HUES6 (cell line): Measurements from ENCODE around the gene RAP1GAP2.

Source experiments
- H3K27ac ChIP-seq: 2 replicates; pipeline ENCODE4 v1.7.0; 2013; ENCODE audit warnings: low read depth, mild to moderate bottlenecking, low read length, inconsistent platforms
- H3K27me3 ChIP-seq: 2 replicates; pipeline ENCODE4 v1.6.1; 2013; ENCODE audit warnings: low read length; ENCODE audit not compliant: control insufficient read depth, insufficient read depth
- H3K36me3 ChIP-seq: 2 replicates; pipeline ENCODE4 v1.6.1; 2013; ENCODE audit warnings: low read length; ENCODE audit not compliant: control insufficient read depth, insufficient read depth
- H3K4me1 ChIP-seq: 2 replicates; pipeline ENCODE4 v1.6.1; 2013; ENCODE audit warnings: low read length; ENCODE audit not compliant: control insufficient read depth, insufficient read depth
- H3K4me3 ChIP-seq: 2 replicates; pipeline ENCODE4 v1.5.1; 2013; ENCODE audit warnings: low read depth, low read length
- H3K9ac ChIP-seq: one replicate; pipeline ENCODE4 v1.6.1; 2013; ENCODE audit warnings: mild to moderate bottlenecking, low read length
- H3K9me3 ChIP-seq: 2 replicates; pipeline ENCODE4 v1.6.1; 2013; ENCODE audit warnings: low read depth, low read length; ENCODE audit not compliant: control insufficient read depth, insufficient read depth

The RAP1GAP2 gene

DNA sequence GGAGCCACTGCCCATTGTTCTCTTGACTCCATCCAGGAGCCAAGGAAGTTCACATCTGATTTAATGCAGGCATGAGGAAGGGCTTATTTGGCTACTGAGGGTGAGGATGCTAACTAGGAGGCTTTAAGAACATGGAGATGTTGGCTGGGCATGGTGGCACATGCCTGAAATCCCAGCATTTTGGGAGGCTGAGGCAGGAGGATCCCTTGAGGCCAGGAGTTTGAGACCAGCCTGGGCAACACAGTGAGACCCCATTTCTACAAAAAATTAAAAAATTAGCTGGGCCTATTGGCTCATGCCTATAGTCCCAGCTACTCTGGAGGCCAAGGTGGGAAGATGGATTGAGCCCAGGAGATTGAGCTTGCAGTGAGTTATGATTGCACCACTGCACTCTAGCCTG is 116.5 kb downstream of the RAP1GAP2 start:
- peaks cover 13% of the 10 kb centered on the region for H3K36me3 ChIP-seq
- H3K27ac ChIP-seq = no peak overlapping the region

DNA sequence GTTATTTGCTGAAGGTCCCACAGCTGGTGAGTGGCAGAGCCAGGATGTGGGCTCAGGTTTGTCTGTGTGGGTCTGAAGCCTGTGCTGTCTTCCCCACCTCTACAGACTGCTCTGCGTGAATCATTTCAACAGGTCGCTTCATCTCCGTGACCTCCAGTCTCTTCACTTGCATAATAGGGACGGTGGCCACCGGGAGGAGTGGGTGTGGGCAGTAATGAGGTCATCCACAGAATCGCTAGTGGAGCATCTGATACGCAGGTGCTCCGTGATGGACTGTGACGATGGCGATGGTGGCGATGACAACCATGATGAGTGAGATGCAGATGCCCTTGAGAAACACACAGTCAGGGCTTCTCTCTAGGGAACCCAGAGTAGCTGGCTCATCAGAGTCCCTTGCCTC is 120.2 kb downstream of the RAP1GAP2 start:
- H3K36me3 ChIP-seq = peaks cover 8% of the 10 kb centered on the region
- no peaks in the 10 kb centered on the region for H3K9me3 ChIP-seq
- no peaks in the 10 kb centered on the region for H3K4me1 ChIP-seq
- H3K9ac ChIP-seq = no peak overlapping the region
- H3K4me3 ChIP-seq = no peak overlapping the region
- H3K27ac ChIP-seq = no peak overlapping the region
- H3K27me3 ChIP-seq = no peaks in the 10 kb centered on the region

More for the DNA sequence above, 116.5 kb downstream of the RAP1GAP2 start:
- H3K4me3 ChIP-seq = no peak overlapping the region
- no peaks in the 10 kb centered on the region for H3K9me3 ChIP-seq
- H3K9ac ChIP-seq = no peak overlapping the region
- H3K27me3 ChIP-seq = no peaks in the 10 kb centered on the region
- peaks cover 12% of the 10 kb centered on the region for H3K4me1 ChIP-seq

DNA sequence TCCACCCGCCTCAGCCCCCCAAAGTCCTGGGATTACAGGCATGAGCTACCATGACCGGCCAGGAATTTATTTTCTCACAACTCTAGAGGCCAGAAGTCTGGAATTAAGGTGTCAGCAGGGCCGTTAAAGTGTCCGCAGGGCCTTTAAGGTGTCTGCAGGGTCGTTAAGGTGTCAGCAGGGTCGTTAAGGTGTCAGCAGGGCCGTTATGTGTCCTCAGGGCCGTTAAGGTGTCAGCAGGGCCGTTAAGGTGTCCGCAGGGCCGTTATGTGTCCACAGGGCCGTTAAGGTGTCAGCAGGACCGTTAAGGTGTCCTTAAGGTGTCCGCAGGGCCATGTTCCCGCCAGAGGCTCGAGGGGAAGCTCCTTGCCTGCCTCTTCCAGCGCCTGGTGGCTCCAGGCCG is 125.2 kb downstream of the RAP1GAP2 start:
- H3K9me3 ChIP-seq = no peaks in the 10 kb centered on the region
- peaks cover 14% of the 10 kb centered on the region for H3K4me1 ChIP-seq
- H3K36me3 ChIP-seq = peaks cover 2% of the 10 kb centered on the region
- H3K4me3 ChIP-seq = no peak overlapping the region
- no peak overlapping the region for H3K27ac ChIP-seq
- H3K27me3 ChIP-seq = no peaks in the 10 kb centered on the region
- no peak overlapping the region for H3K9ac ChIP-seq

DNA sequence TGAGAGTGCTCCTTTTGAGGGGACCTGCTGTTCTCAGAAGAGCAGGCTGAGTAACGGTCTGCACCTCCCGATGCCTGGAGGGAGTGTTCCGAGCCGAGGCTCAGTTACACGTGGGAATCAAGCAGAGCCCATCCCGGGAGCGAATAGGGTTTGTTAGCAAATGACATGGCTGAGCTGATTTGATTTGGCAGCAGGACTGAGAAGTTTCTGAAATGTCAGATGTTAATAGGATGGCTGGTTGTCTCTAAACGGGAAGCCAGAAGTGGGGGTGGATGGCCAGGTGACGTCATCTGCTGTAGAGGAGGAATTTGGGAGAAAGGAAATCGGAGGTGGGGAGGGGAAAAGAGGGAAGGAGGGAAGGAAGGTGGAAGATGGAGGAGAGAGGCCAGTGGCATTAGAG is 128.0 kb downstream of the RAP1GAP2 start:
- Histone ChIP-seq H3K27ac (no peak overlapping the region), H3K9me3 (no peaks in the 10 kb centered on the region), H3K4me1 (peaks cover 14% of the 10 kb centered on the region), H3K36me3 (no peaks in the 10 kb centered on the region), H3K27me3 (no peaks in the 10 kb centered on the region), H3K4me3 (no peak overlapping the region), H3K9ac (no peak overlapping the region)

DNA sequence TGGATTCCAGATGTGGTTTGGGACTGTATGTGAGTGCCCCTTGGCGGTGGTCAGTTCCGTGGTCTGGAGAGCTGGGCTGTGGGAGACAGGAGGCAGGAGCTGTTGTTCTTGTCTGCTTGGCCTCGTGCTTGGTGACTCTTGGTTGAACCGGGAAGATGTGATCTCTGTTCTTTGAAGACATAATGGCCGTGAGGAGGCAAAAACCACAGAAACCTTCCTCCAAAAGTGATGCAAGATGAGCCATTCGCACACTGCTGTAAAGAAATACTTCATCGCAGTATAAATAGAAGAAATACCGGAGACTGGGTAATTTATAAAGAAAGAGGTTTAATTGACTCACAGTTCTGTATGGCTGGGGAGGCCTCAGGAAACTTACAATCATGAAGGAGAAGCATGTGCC is 128.8 kb downstream of the RAP1GAP2 start:
- H3K36me3 ChIP-seq = no peaks in the 10 kb centered on the region
- H3K9ac ChIP-seq = no peak overlapping the region
- H3K4me3 ChIP-seq = no peak overlapping the region
- peaks cover 20% of the 10 kb centered on the region for H3K4me1 ChIP-seq
- no peaks in the 10 kb centered on the region for H3K27me3 ChIP-seq
- no peak overlapping the region for H3K27ac ChIP-seq
- H3K9me3 ChIP-seq = no peaks in the 10 kb centered on the region

DNA sequence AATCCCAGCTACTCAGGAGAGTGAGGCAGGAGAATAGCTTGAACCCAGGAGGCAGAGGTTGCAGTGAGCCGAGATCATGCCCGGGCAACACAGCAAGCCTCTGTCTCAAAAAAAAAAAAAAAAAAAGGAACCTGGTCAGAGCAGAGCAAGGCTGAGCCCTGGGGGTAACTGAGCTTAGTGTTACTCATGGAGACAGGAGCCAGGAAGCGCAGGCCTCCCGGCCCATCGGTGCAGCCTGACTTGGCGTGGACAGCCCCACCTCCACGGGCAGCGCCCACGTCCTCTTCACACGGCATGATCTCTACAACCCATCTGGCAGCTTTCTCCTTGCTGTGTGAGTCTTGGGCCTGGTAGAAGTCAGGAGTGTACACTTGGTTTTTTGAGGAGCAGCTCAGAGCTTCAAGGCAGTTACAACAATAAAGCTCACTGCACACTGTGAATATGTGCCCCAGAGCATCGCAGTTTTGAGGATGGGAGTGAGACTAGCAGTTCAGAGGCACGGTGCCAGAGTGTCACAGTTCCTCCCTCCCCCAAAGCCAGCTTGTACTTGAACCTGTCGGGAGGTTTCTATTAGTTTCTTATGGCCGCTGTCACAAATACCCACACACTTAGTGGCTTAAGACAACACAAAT is 129.9 kb downstream of the RAP1GAP2 start:
- Histone ChIP-seq H3K9ac (no peak overlapping the region), H3K36me3 (no peaks in the 10 kb centered on the region), H3K4me1 (peaks cover 29% of the 10 kb centered on the region), H3K27me3 (no peaks in the 10 kb centered on the region), H3K27ac (no peak overlapping the region), H3K4me3 (no peak overlapping the region), H3K9me3 (no peaks in the 10 kb centered on the region)

DNA sequence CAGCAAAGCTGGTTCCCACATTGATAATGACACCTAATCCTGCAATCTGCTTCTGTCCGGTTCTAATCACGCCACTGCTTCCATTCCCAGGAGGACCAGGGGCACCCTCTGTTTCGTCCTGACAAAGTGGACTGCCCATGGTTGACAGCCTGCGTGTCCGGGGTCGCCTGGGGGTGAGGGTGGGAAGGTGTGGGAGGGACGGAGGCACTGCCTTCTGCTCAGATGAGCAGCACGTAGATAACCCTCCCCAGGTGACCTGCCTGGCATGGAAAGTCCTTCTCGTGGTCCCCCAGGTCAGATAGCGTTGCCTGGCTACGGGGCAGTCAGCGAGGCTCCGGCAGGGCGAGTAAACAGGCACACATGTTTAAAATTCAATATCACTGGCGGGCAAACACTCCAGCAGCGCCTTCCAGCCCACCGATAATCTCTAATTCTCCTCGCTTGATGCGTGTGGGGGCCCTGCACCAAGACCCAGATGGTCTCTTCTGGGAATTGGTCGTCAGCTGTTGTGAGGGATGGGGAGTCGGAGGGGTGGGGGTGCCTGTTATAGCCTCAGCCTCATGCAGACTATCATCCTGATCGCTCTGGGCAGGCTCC is 132.2 kb downstream of the RAP1GAP2 start:
- Histone ChIP-seq H3K4me1 (peaks cover 41% of the 10 kb centered on the region), H3K4me3 (no peak overlapping the region), H3K9ac (no peak overlapping the region), H3K9me3 (no peaks in the 10 kb centered on the region), H3K27me3 (no peaks in the 10 kb centered on the region), H3K36me3 (peaks cover under 1% of the 10 kb centered on the region; the same call in 1 of the 2 replicates), H3K27ac (no peak overlapping the region)

DNA sequence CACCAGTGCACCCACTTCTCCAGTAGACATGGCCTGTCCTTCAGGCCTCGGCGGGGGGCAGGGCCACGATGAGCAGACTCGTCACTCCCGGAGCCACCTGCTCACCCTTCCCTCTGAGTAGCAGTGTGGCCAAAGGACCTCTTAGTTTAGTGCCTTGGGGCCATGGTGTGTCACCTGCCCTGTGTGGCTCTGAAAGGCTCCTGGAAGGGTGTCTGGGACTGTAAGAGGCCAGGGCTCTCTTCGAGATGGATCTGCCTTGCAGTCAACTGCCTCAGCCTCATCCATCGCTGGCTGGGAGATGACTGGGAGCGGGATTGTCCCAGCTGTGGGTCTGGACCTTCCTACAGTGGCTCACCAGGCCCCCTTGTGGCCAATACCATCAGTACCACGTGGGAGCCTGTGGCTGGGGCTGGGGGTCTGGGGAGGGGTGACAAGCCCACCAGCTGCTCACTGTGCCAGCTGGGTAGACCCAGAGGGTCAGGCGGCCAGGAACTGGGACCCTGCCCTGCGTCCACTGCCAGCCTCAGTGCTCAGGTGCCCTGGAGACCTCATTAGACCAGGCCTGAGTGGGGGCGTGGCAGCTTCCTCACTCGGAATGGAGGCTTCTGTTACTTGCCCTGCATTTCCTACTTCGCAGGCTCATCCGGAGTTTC is 133.8 kb downstream of the RAP1GAP2 start:
- Histone ChIP-seq H3K9ac (no peak overlapping the region), H3K9me3 (no peaks in the 10 kb centered on the region), H3K4me3 (no peak overlapping the region), H3K4me1 (peaks cover 30% of the 10 kb centered on the region), H3K27ac (no peak overlapping the region), H3K27me3 (no peaks in the 10 kb centered on the region), H3K36me3 (peaks cover 6% of the 10 kb centered on the region; the same call in 1 of the 2 replicates)

DNA sequence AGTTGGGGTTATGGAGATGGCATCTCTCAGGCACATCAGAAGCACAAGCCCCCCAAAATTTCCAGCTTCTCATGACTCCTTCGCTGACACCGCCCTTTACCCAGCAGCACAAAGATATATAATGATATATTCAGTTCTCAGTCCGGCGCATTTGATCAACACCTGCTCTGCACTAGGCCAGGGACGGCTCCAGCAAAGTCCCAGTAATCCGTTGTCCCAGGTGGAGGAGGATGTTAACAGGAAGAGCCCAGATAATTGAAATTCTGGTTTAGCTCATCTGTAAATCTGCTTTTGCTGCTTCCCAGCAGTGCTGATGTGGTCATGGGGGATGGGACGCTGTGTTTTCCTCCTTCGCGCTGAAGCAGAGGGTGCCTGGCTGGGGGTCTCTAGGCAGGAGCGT is 135.6 kb downstream of the RAP1GAP2 start:
- peaks cover 6% of the 10 kb centered on the region; the same call in 1 of the 2 replicates for H3K36me3 ChIP-seq
- H3K9me3 ChIP-seq = no peaks in the 10 kb centered on the region
- no peak overlapping the region for H3K9ac ChIP-seq
- no peaks in the 10 kb centered on the region for H3K27me3 ChIP-seq
- no peak overlapping the region for H3K4me3 ChIP-seq
- peaks cover 26% of the 10 kb centered on the region for H3K4me1 ChIP-seq
- H3K27ac ChIP-seq = no peak overlapping the region

DNA sequence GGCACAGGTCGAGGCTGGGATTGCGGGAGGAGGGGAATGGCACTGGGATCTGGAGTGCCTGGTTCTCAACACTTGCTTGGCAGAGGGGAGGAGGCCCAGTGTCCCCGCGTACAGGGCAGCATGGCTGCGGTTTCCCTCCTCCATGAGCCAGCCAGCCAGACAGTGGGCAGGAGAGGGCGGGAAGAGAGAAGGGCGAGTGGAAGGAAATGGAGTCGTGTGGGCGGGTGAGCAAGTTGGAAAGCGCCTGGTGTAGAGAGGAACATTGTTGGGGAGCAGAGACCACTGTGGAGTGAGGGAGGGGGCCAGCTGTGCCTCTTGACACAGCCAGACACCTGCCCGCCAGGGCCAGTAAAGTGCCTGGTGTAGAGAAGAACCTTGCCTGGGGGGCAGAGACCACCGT is 136.7 kb downstream of the RAP1GAP2 start:
- no peak overlapping the region for H3K9ac ChIP-seq
- peaks cover 6% of the 10 kb centered on the region; the same call in 1 of the 2 replicates for H3K36me3 ChIP-seq
- H3K4me1 ChIP-seq = peaks cover 26% of the 10 kb centered on the region
- H3K27me3 ChIP-seq = no peaks in the 10 kb centered on the region
- no peak overlapping the region for H3K27ac ChIP-seq
- no peaks in the 10 kb centered on the region for H3K9me3 ChIP-seq
- H3K4me3 ChIP-seq = no peak overlapping the region

DNA sequence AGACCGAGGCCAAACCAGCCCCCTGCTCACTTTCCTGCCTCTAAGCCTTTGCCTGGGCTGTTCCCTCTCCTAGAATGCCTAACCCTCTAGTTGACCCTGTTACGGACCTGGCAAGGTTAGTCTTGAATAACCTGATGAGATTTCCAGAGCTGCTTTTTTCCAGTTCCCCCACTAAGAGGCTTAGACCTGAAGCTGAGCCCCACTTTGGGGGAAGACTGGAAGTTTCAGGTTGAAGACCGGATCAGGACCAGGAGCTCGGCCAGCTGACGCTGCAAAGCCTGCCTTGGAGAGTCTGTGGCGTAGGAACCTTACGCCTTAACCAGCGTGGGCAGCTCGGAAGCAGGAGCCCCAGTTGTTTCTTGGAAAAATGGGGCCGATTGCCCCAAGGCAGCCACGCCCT is 137.4 kb downstream of the RAP1GAP2 start:
- Histone ChIP-seq H3K9me3 (no peaks in the 10 kb centered on the region), H3K27ac (no peak overlapping the region), H3K27me3 (no peaks in the 10 kb centered on the region), H3K9ac (no peak overlapping the region), H3K4me1 (peaks cover 26% of the 10 kb centered on the region), H3K4me3 (no peak overlapping the region), H3K36me3 (peaks cover 6% of the 10 kb centered on the region; the same call in 1 of the 2 replicates)
